ENCODE data around the gene RCAN1. TPM values are rescaled to one million over a fixed set of nuclear protein-coding genes. Genes with fewer than 3 reads are reported as not detected.

The RCAN1 gene
- total and polyA plus RNA-seq, 2 of the 8 experiments (the other 6 are each of a cell fraction or from before 2014, with no cell fraction given) = 1.7 to 6.4 TPM

DNA sequence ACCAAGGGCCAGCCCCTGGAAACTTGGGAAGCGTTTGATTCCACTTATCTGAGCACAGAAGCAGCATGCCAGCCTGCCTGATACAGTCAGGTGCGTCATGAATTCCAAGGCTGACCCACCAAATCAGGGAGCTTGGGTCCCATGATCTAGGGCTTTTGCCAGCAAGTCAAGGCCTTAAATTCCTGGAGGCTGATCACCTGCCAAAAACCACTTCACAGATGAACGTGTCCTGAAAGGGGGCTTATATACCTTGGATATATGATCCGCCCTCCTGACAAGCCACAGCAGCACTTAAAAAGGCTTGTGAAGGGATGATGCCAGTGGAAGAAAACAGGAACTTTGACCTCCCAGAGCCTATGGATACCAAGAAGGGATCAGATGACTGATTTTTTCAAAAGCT, 29.9 kb upstream of the RCAN1 start (continued):
- TF ChIP-seq RAD21 (IDR thresholded peaks at IDR 0.05 in 1 of 2, conservative IDR thresholded peaks at IDR 0.05 in 1 of 2; ENCODE audit: low read depth in 2 of 2, low read length in 2 of 2) (no peak), RFX5 (IDR thresholded peaks at IDR 0.05; ENCODE audit: borderline replicate concordance, low read depth, low read length) (no peak), CBX8 (IDR thresholded peaks at IDR 0.05; ENCODE audit: borderline replicate concordance, low read depth, low read length) (no peak), MAFK (IDR thresholded peaks at IDR 0.05; ENCODE audit: low read depth, low read length) (no peak), GTF2F1 (IDR thresholded peaks at IDR 0.05; ENCODE audit: borderline replicate concordance, low read depth, low read length) (no peak), CEBPB (IDR thresholded peaks at IDR 0.05; ENCODE audit: low read depth, low read length) (no peak), SIRT6 (IDR thresholded peaks at IDR 0.05; ENCODE audit: low read length) (no peak)
